ENCODE measurements around the gene UBE2D3.
A peak's percentile ranks its signal among the peaks of the same experiment; 100 is the strongest.
"Not testable (repeated sequence)": the region's sequence is repeated elsewhere in the genome, so short reads cannot be mapped to it uniquely, and the experiment has no call there.

UBE2D3 gene

GRCh38 chr4:102829803-102830202 lies 2.5 kb upstream of the UBE2D3 start:
- DNase-seq (ENCODE audit: low read depth in 2 of 2): no peak

GRCh38 chr4:102828497-102828808 lies 1.1 kb upstream of the UBE2D3 start:
- no peak for DNase-seq (ENCODE audit: low read depth in 2 of 2)

- DNase-seq (ENCODE audit: low read depth in 2 of 2): peak; percentile 97 to 99
Measured at GRCh38 chr4:102827674-102828496, 534 bp upstream of the UBE2D3 start.

GRCh38 chr4:102826105-102826889 lies 1.1 kb downstream of the UBE2D3 start:
- DNase-seq (ENCODE audit: low read depth in 2 of 2): no peak

GRCh38 chr4:102825261-102826091 lies 1.9 kb downstream of the UBE2D3 start:
- peak in 1 of 2 donors; percentile 17 for DNase-seq (ENCODE audit: low read depth in 2 of 2)

- no peak for DNase-seq (ENCODE audit: low read depth in 2 of 2)
Measured at GRCh38 chr4:102824398-102824797, 3.0 kb downstream of the UBE2D3 start.

- DNase-seq (ENCODE audit: low read depth in 2 of 2): no peak
Measured at GRCh38 chr4:102823897-102824296, 3.5 kb downstream of the UBE2D3 start.

- DNase-seq (ENCODE audit: low read depth in 2 of 2): no peak
Measured at GRCh38 chr4:102823464-102823863, 3.9 kb downstream of the UBE2D3 start.

GRCh38 chr4:102819588-102820365 lies 7.6 kb downstream of the UBE2D3 start:
- DNase-seq (ENCODE audit: low read depth in 2 of 2): no peak

GRCh38 chr4:102819100-102819499 lies 8.3 kb downstream of the UBE2D3 start:
- DNase-seq (ENCODE audit: low read depth in 2 of 2): not testable (repeated sequence)

- DNase-seq (ENCODE audit: low read depth in 2 of 2): no peak
Measured at GRCh38 chr4:102817613-102818268, 9.6 kb downstream of the UBE2D3 start.

- no peak for DNase-seq (ENCODE audit: low read depth in 2 of 2)
Measured at GRCh38 chr4:102817021-102817605, 10.2 kb downstream of the UBE2D3 start.

- DNase-seq (ENCODE audit: low read depth in 2 of 2): no peak
Measured at GRCh38 chr4:102815981-102816380, 11.4 kb downstream of the UBE2D3 start.

GRCh38 chr4:102809691-102810090 lies 17.7 kb downstream of the UBE2D3 start:
- no peak for DNase-seq (ENCODE audit: low read depth in 2 of 2)

GRCh38 chr4:102809190-102809589 lies 18.2 kb downstream of the UBE2D3 start:
- no peak for DNase-seq (ENCODE audit: low read depth in 2 of 2)

- DNase-seq (ENCODE audit: low read depth in 2 of 2): no peak
Measured at GRCh38 chr4:102808009-102808408, 19.3 kb downstream of the UBE2D3 start.

GRCh38 chr4:102807345-102807744 lies 20.0 kb downstream of the UBE2D3 start:
- no peak for DNase-seq (ENCODE audit: low read depth in 2 of 2)

- DNase-seq (ENCODE audit: low read depth in 2 of 2): no peak
Measured at GRCh38 chr4:102799816-102800215, 27.5 kb downstream of the UBE2D3 start.

GRCh38 chr4:102794999-102795398 lies 32.4 kb downstream of the UBE2D3 start:
- no peak for DNase-seq (ENCODE audit: low read depth in 2 of 2)

- no peak for DNase-seq (ENCODE audit: low read depth in 2 of 2)
Measured at GRCh38 chr4:102792361-102792936, 34.9 kb downstream of the UBE2D3 start.
